ENCODE data around the gene ANKRD33B. TPM values are rescaled to one million over a fixed set of nuclear protein-coding genes. Genes with fewer than 3 reads are reported as not detected.

ANKRD33B gene
- total RNA-seq, 4 donors from 2014 or later: 21.3 to 34.9 (median 30.5) TPM

DNA sequence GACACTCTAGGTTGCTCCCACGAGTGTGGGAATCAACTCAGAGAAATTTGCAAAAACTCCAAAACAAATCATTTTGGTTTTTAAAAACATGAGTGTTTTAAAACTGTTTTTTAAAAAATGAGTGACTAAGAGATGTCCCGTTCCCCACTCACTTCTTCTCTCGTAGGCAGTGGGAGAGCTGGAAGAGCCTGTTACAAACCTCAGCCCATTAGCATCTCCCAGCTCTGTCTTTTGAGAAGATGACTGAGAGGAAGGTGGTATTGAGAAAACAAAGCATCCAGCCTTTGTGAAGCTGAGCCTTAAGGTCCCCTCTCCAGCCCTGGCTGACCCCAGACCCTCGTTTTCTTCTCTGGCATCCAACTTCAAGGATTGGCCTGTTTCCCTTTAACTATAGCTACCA, 4.7 kb upstream of the ANKRD33B start:
- Histone ChIP-seq H3K9me3 (no peaks in the 10 kb centered on the region), H3K4me1 (peaks cover 0 to 58% (median 22%) of the 10 kb centered on the region in 4 donors), H3K27me3 (no peaks in the 10 kb centered on the region), H3K36me3 (no peaks in the 10 kb centered on the region), H3K27ac (peak overlapping the region in 1 of 4 donors; percentile 65), H3K4me3 (no peak overlapping the region)
- DNase-seq (ENCODE audit: low spot score in 2 of 2): no peak
- TF ChIP-seq POLR2A (IDR thresholded peaks at IDR 0.05): no peak
- no peak for TF ChIP-seq CTCF (IDR thresholded peaks at IDR 0.05)
- no peak for TF ChIP-seq EP300 (IDR thresholded peaks at IDR 0.05)
- WGBS, 2 donors: 64 to 74% methylated on average over 4 of the region's 4 CpGs

- 18 to 48% methylated on average over 7 of the region's 7 CpGs for WGBS, 2 donors
- peak overlapping the region in 3 of 4 donors; percentile 6 to 65 (median 18) for H3K27ac ChIP-seq
- H3K4me1 ChIP-seq: peaks cover 0 to 63% (median 22%) of the 10 kb centered on the region in 4 donors
- no peaks in the 10 kb centered on the region for H3K36me3 ChIP-seq
- H3K27me3 ChIP-seq: peaks cover 0 to 4% of the 10 kb centered on the region in 2 donors
- DNase-seq (ENCODE audit: low spot score in 2 of 2): no peak
- H3K9me3 ChIP-seq: no peaks in the 10 kb centered on the region
- no peak overlapping the region for H3K4me3 ChIP-seq
- TF ChIP-seq POLR2A (IDR thresholded peaks at IDR 0.05) (no peak), CTCF (IDR thresholded peaks at IDR 0.05) (no peak), EP300 (IDR thresholded peaks at IDR 0.05) (no peak)
Measured at GRCh38 chr5:10559871-10560270, 4.0 kb upstream of the ANKRD33B start.

- peak overlapping the region; percentile 51 to 93 (median 93) for H3K27ac ChIP-seq
- H3K4me3 ChIP-seq: peak overlapping the region in 3 of 4 donors; percentile 58 to 88 (median 82)
- no peak for DNase-seq (ENCODE audit: low spot score in 2 of 2)
- H3K4me1 ChIP-seq: peaks cover 0 to 66% (median 13%) of the 10 kb centered on the region in 4 donors
- no peaks in the 10 kb centered on the region for H3K9me3 ChIP-seq
- H3K27me3 ChIP-seq: peaks cover 0 to 4% of the 10 kb centered on the region in 2 donors
- H3K36me3 ChIP-seq: no peaks in the 10 kb centered on the region
- 77 to 80% methylated on average over 43 to 44 of the region's 45 CpGs for WGBS, 2 donors
- TF ChIP-seq CTCF (IDR thresholded peaks at IDR 0.05): no peak
- no peak for TF ChIP-seq EP300 (IDR thresholded peaks at IDR 0.05)
- TF ChIP-seq POLR2A (IDR thresholded peaks at IDR 0.05): no peak
Measured at GRCh38 chr5:10562201-10563109, 1.4 kb upstream of the ANKRD33B start.

- Histone ChIP-seq H3K36me3 (no peaks in the 10 kb centered on the region), H3K27me3 (peaks cover 0 to 4% of the 10 kb centered on the region in 2 donors), H3K27ac (peak overlapping the region; percentile 51 to 93 (median 93)), H3K9me3 (no peaks in the 10 kb centered on the region), H3K4me3 (peak overlapping the region; percentile 57 to 88 (median 70)), H3K4me1 (peaks cover 0 to 66% (median 14%) of the 10 kb centered on the region in 4 donors)
- TF ChIP-seq EP300 (IDR thresholded peaks at IDR 0.05): peak in 1 of 2 donors; percentile 39
- TF ChIP-seq CTCF (IDR thresholded peaks at IDR 0.05): no peak
- no peak for TF ChIP-seq POLR2A (IDR thresholded peaks at IDR 0.05)
- peak; percentile 42 to 62 for DNase-seq (ENCODE audit: low spot score in 2 of 2)
- WGBS, 2 donors: 15 to 18% methylated on average over 40 to 41 of the region's 76 CpGs
Measured at GRCh38 chr5:10563110-10563944, 543 bp upstream of the ANKRD33B start.

Measured in tibial nerve (tissue), 4 donors.